HCT116 (cell line): ENCODE results near the gene TENM3.

Experiments used
- CEBPB ChIP-seq: IDR thresholded peaks from 2 replicates; pipeline ENCODE4 v1.6.1; 2012; ENCODE audit warnings: low read depth
- EZH2 ChIP-seq: fragments of 200-600 bp; sonication (generic); IDR thresholded peaks from 2 replicates; pipeline ENCODE4 v1.6.1; 2017; ENCODE audit warnings: antibody characterized with exemption, mixed run types
- EZH2phosphoT487 ChIP-seq: fragments of 200-600 bp; IDR thresholded peaks from 2 replicates; pipeline ENCODE4 v1.6.1; 2018; ENCODE audit warnings: antibody characterized with exemption, borderline replicate concordance
- JUND ChIP-seq: IDR thresholded peaks from 2 replicates; pipeline ENCODE4 v1.6.1; 2012
- POLR2A ChIP-seq: IDR thresholded peaks from 2 replicates; pipeline ENCODE4 v1.7.0; 2011; ENCODE audit warnings: borderline replicate concordance; ENCODE audit not compliant: insufficient read depth, insufficient read length; ENCODE audit errors: extremely low read depth
- POLR2AphosphoS5 ChIP-seq: IDR thresholded peaks from 2 replicates; pipeline ENCODE4 v1.6.1; 2011; ENCODE audit warnings: mild to moderate bottlenecking, low read depth, low read length, moderate library complexity
- RAD21 ChIP-seq: IDR thresholded peaks from 2 replicates; pipeline ENCODE4 v1.6.1; 2012; ENCODE audit warnings: low read depth, mild to moderate bottlenecking
- SIN3A ChIP-seq: IDR thresholded peaks from 2 replicates; pipeline ENCODE4 v1.6.1; 2012; ENCODE audit warnings: low read depth
- SP1 ChIP-seq: IDR thresholded peaks from 2 replicates; pipeline ENCODE4 v1.6.1; 2012; ENCODE audit warnings: low read depth
- TF ChIP-seq, protein P1 (sequence below), 3 experiments: fragments of 200-600 bp in 1 of 3; sonication (generic) in 1 of 3; IDR thresholded peaks in 2 of 3; conservative IDR thresholded peaks in 1 of 3; 2 replicates each; pipeline ENCODE4 v1.5.1; 2012 to 2017; ENCODE audit warnings: low read depth in 2 of 3, low read length in 2 of 3, antibody characterized with exemption in 1 of 3, borderline replicate concordance in 1 of 3, control low read depth in 1 of 3, mild to moderate bottlenecking in 1 of 3, mixed read lengths in 1 of 3, mixed run types in 1 of 3, moderate library complexity in 1 of 3; ENCODE audit not compliant: insufficient read depth in 1 of 3
- TF ChIP-seq, protein P2 (sequence below): IDR thresholded peaks from 2 replicates; pipeline ENCODE4 v1.6.1; 2012; ENCODE audit warnings: low read depth
- TF ChIP-seq, protein P3 (sequence below): IDR thresholded peaks from 2 replicates; pipeline ENCODE4 v1.6.1; 2011; ENCODE audit warnings: mild to moderate bottlenecking, low read length, moderate library complexity; ENCODE audit not compliant: insufficient replicate concordance; ENCODE audit errors: extremely low read depth
- TF ChIP-seq, protein P4 (sequence below): IDR thresholded peaks from 2 replicates; pipeline ENCODE4 v1.6.1; 2012

DNA sequence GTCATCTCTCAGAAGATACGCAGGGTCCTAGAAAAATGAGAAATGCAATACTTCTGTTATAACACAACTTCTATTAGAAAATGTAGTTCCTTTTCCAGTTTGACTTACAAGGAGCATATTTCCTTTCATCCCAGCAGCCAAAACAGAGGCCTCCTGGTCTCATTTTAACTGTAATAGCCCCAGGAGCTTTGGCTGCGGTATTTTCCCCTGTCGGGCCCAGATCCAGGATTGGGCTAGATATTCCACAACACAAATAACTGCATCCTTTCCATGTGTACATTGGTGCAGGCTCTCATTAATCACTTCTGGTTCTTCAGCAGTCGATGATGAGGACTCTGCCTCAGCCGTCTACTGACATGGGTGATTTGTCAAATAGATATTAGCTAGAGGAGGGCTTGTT lies 166.1 kb downstream of the TENM3 start:
- no peak for TF ChIP-seq POLR2A
- TF ChIP-seq, protein P1, sequence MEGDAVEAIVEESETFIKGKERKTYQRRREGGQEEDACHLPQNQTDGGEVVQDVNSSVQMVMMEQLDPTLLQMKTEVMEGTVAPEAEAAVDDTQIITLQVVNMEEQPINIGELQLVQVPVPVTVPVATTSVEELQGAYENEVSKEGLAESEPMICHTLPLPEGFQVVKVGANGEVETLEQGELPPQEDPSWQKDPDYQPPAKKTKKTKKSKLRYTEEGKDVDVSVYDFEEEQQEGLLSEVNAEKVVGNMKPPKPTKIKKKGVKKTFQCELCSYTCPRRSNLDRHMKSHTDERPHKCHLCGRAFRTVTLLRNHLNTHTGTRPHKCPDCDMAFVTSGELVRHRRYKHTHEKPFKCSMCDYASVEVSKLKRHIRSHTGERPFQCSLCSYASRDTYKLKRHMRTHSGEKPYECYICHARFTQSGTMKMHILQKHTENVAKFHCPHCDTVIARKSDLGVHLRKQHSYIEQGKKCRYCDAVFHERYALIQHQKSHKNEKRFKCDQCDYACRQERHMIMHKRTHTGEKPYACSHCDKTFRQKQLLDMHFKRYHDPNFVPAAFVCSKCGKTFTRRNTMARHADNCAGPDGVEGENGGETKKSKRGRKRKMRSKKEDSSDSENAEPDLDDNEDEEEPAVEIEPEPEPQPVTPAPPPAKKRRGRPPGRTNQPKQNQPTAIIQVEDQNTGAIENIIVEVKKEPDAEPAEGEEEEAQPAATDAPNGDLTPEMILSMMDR (IDR thresholded peaks at IDR 0.05 in 2 of 3, conservative IDR thresholded peaks at IDR 0.05 in 1 of 3; ENCODE audit: borderline replicate concordance in 1 of 3, insufficient read depth in 1 of 3, low read depth in 2 of 3, low read length in 2 of 3), result no peak
- no peak for TF ChIP-seq SP1
- no peak for TF ChIP-seq POLR2AphosphoS5
- TF ChIP-seq, protein P2, sequence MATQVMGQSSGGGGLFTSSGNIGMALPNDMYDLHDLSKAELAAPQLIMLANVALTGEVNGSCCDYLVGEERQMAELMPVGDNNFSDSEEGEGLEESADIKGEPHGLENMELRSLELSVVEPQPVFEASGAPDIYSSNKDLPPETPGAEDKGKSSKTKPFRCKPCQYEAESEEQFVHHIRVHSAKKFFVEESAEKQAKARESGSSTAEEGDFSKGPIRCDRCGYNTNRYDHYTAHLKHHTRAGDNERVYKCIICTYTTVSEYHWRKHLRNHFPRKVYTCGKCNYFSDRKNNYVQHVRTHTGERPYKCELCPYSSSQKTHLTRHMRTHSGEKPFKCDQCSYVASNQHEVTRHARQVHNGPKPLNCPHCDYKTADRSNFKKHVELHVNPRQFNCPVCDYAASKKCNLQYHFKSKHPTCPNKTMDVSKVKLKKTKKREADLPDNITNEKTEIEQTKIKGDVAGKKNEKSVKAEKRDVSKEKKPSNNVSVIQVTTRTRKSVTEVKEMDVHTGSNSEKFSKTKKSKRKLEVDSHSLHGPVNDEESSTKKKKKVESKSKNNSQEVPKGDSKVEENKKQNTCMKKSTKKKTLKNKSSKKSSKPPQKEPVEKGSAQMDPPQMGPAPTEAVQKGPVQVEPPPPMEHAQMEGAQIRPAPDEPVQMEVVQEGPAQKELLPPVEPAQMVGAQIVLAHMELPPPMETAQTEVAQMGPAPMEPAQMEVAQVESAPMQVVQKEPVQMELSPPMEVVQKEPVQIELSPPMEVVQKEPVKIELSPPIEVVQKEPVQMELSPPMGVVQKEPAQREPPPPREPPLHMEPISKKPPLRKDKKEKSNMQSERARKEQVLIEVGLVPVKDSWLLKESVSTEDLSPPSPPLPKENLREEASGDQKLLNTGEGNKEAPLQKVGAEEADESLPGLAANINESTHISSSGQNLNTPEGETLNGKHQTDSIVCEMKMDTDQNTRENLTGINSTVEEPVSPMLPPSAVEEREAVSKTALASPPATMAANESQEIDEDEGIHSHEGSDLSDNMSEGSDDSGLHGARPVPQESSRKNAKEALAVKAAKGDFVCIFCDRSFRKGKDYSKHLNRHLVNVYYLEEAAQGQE, result no peak
- no peak for TF ChIP-seq JUND
- TF ChIP-seq, protein P3, sequence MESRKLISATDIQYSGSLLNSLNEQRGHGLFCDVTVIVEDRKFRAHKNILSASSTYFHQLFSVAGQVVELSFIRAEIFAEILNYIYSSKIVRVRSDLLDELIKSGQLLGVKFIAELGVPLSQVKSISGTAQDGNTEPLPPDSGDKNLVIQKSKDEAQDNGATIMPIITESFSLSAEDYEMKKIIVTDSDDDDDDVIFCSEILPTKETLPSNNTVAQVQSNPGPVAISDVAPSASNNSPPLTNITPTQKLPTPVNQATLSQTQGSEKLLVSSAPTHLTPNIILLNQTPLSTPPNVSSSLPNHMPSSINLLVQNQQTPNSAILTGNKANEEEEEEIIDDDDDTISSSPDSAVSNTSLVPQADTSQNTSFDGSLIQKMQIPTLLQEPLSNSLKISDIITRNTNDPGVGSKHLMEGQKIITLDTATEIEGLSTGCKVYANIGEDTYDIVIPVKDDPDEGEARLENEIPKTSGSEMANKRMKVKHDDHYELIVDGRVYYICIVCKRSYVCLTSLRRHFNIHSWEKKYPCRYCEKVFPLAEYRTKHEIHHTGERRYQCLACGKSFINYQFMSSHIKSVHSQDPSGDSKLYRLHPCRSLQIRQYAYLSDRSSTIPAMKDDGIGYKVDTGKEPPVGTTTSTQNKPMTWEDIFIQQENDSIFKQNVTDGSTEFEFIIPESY, result no peak
- no peak for TF ChIP-seq EZH2
- TF ChIP-seq SIN3A, result no peak
- no peak for TF ChIP-seq EZH2phosphoT487
- no peak for TF ChIP-seq CEBPB
- TF ChIP-seq, protein P4, sequence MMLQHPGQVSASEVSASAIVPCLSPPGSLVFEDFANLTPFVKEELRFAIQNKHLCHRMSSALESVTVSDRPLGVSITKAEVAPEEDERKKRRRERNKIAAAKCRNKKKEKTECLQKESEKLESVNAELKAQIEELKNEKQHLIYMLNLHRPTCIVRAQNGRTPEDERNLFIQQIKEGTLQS, result no peak
- TF ChIP-seq RAD21, result no peak
